Endothelial cell of umbilical vein (primary cell): ENCODE results near the gene RIOK1. TPM values are rescaled to one million over a fixed set of nuclear protein-coding genes. Genes with fewer than 3 reads are reported as not detected.

Experiments used
- BruUV-seq: library from RNA; stranded (reverse); fragments of 400-500 nt; replicated peaks from 2 replicates; lab custom pipeline; 2021; lab: Mats Ljungman, UMichigan
- CTCF ChIA-PET: fragments of 300-600, 350-600 bp; sonication (Branson Sonifier 250); formaldehyde crosslinking; loops from one replicate; lab custom pipeline; 2021; ENCODE audit warnings: antibody characterized with exemption, inconsistent platforms; lab: Charles Lee
- POLR2A ChIA-PET: fragments of 300-600, 350-600 bp; sonication (Branson Sonifier 250); formaldehyde crosslinking; loops from one replicate; lab custom pipeline; 2021; ENCODE audit warnings: antibody characterized with exemption, inconsistent platforms; lab: Charles Lee
- DNase-seq: peaks from one replicate; pipeline ENCODE4 v3.0.0-alpha.2; 2011; ENCODE audit warnings: low read depth, low spot score
- FAIRE-seq: peaks from 2 replicates; lab custom pipeline; 2011; peaks lifted over from hg19 to GRCh38; lab: Jason Lieb, UNC
- H2AFZ ChIP-seq: 2 replicates; pipeline ENCODE4 v1.6.0; 2012; ENCODE audit warnings: low read depth, low read length, control low read depth, inconsistent platforms
- H3K27ac ChIP-seq: 2 replicates; pipeline ENCODE4 v1.5.1; 2011; ENCODE audit warnings: low read depth, mild to moderate bottlenecking, control low read depth, low read length, moderate library complexity; ENCODE audit not compliant: insufficient read depth
- H3K27me3 ChIP-seq, 2 experiments: 2 replicates each; pipeline versions ENCODE4 v1.6.0 to v1.6.1; 2011; ENCODE audit warnings: low read length in 2 of 2, mixed read lengths in 1 of 2; ENCODE audit not compliant: control insufficient read depth in 2 of 2, insufficient read depth in 2 of 2
- H3K36me3 ChIP-seq, 2 experiments: 2 replicates in 1 of 2; 3 replicates in 1 of 2; pipeline ENCODE4 v1.5.1; 2011; ENCODE audit warnings: low read length in 2 of 2, mild to moderate bottlenecking in 1 of 2, moderate library complexity in 1 of 2; ENCODE audit not compliant: control insufficient read depth in 2 of 2, insufficient read depth in 2 of 2; ENCODE audit errors: extremely low read depth in 1 of 2
- H3K4me1 ChIP-seq: 3 replicates; pipeline ENCODE4 v1.5.1; 2011; ENCODE audit warnings: mild to moderate bottlenecking, low read length; ENCODE audit not compliant: control insufficient read depth, insufficient read depth; ENCODE audit errors: extremely low read depth
- H3K4me2 ChIP-seq: 2 replicates; pipeline ENCODE4 v1.6.1; 2011; ENCODE audit warnings: low read length, control low read depth, mixed read lengths; ENCODE audit not compliant: insufficient read depth
- H3K4me3 ChIP-seq, 3 experiments: fragments of 200-600 bp in 1 of 3; sonication (generic), shearing (Covaris generic) in 1 of 3; replicated peaks in 1 of 3; 2 replicates each; pipeline ENCODE4 v1.5.1; 2011 to 2016; ENCODE audit warnings: control low read depth in 3 of 3, low read length in 3 of 3, mild to moderate bottlenecking in 2 of 3, inconsistent platforms in 1 of 3, low read depth in 1 of 3, moderate library complexity in 1 of 3; ENCODE audit not compliant: insufficient read depth in 1 of 3
- H3K79me2 ChIP-seq: 2 replicates; pipeline ENCODE4 v1.6.0; 2012; ENCODE audit warnings: low read length, inconsistent platforms; ENCODE audit not compliant: control insufficient read depth, insufficient read depth
- H3K9ac ChIP-seq: replicated peaks from 2 replicates; pipeline ENCODE3; 2011; ENCODE audit warnings: low read length, control low read depth; ENCODE audit not compliant: insufficient read depth; ENCODE audit errors: extremely low read depth
- H3K9me1 ChIP-seq: replicated peaks from 3 replicates; pipeline ENCODE4 v1.6.0; 2011; ENCODE audit warnings: mild to moderate bottlenecking, low read length; ENCODE audit not compliant: control insufficient read depth, insufficient read depth; ENCODE audit errors: extremely low read depth
- H3K9me3 ChIP-seq: replicated peaks from 2 replicates; pipeline ENCODE4 v1.5.1; 2012; ENCODE audit warnings: low read length, inconsistent platforms; ENCODE audit not compliant: control insufficient read depth, insufficient read depth
- H4K20me1 ChIP-seq: replicated peaks from 2 replicates; pipeline ENCODE3; 2011; ENCODE audit warnings: mild to moderate bottlenecking, low read length; ENCODE audit not compliant: control insufficient read depth, insufficient read depth; ENCODE audit errors: extremely low read depth
- EZH2 ChIP-seq: IDR thresholded peaks from 2 replicates; pipeline ENCODE4 v1.6.1; 2012; ENCODE audit warnings: borderline replicate concordance, low read depth, mild to moderate bottlenecking, moderate library complexity, low read length, inconsistent platforms; ENCODE audit not compliant: severe bottlenecking
- FOS ChIP-seq: IDR thresholded peaks from 2 replicates; pipeline ENCODE4 v1.6.1; 2011; ENCODE audit warnings: mild to moderate bottlenecking, low read length, moderate library complexity, borderline replicate concordance; ENCODE audit not compliant: insufficient read depth
- GATA2 ChIP-seq: IDR thresholded peaks from 2 replicates; pipeline ENCODE4 v1.7.0; 2011; ENCODE audit warnings: low read depth, mild to moderate bottlenecking, moderate library complexity, mixed read lengths, low read length; ENCODE audit not compliant: insufficient read length, insufficient read depth
- JUN ChIP-seq: IDR thresholded peaks from 2 replicates; pipeline ENCODE4 v1.6.1; 2011; ENCODE audit warnings: borderline replicate concordance, low read depth; ENCODE audit not compliant: insufficient read length, insufficient read depth
- MYC ChIP-seq: IDR thresholded peaks from one replicate; pipeline ENCODE4 v1.6.1; 2011; ENCODE audit warnings: mild to moderate bottlenecking, low read depth, low read length
- POLR2A ChIP-seq: IDR thresholded peaks from 2 replicates; pipeline ENCODE4 v1.6.1; 2012; ENCODE audit warnings: low read depth, mild to moderate bottlenecking, control low read depth, low read length
- POLR2AphosphoS5 ChIP-seq: IDR thresholded peaks from 2 replicates; pipeline ENCODE4 v1.6.1; 2012; ENCODE audit warnings: low read depth, mild to moderate bottlenecking, control low read depth, low read length, moderate library complexity; ENCODE audit not compliant: insufficient read depth
- dilution Hi-C: fragments of 300-500 bp; cut with MboI; formaldehyde crosslinking; loops from one replicate; pipeline ENCODE4 v1.15.0; 2019; ENCODE audit warnings: low sequenced_read_pairs; ENCODE audit not compliant: extremely low pct_ligation_motif_present
- intact Hi-C: fragments of 100-400 bp; cut with micrococcal nuclease; formaldehyde crosslinking; loops from one replicate; pipeline ENCODE4 v1.10.0; 2022
- polyA plus RNA-seq, 4 experiments: library from polyadenylated mRNA; depleted of rRNA in 3 of 4; stranded (reverse) in 3 of 4; unstranded in 1 of 4; fragments of >200 nt; gene quantifications; 2 replicates each; pipeline versions ENCODE4 v1.2.1 to v1.2.3, GENCODE V29; 2011 to 2012; ENCODE audit warnings: missing spikeins in 1 of 4
- total RNA-seq: library from RNA; stranded (reverse); gene quantifications from 2 replicates; pipeline ENCODE4 v1.2.3, GENCODE V29; 2021
- TF ChIP-seq, protein P1 (sequence below), 2 donors: IDR thresholded peaks; 1 replicate in 1 of 2; 2 replicates in 1 of 2; pipeline ENCODE4 v1.5.1; 2011; ENCODE audit warnings: low read length in 2 of 2, mild to moderate bottlenecking in 2 of 2, moderate library complexity in 2 of 2, control low read depth in 1 of 2, inconsistent platforms in 1 of 2, low read depth in 1 of 2; ENCODE audit not compliant: insufficient read depth in 1 of 2; ENCODE audit errors: extremely low read depth in 1 of 2
- TF ChIP-seq, protein P2 (sequence below): IDR thresholded peaks from 2 replicates; pipeline ENCODE4 v1.6.1; 2011; ENCODE audit not compliant: insufficient read depth, insufficient read length

Gene RIOK1
- total and polyA plus RNA-seq, 2 donors (not counting 3 experiments of a cell fraction or from before 2014, with no cell fraction given), result 9.2 to 21.4 TPM

DNA sequence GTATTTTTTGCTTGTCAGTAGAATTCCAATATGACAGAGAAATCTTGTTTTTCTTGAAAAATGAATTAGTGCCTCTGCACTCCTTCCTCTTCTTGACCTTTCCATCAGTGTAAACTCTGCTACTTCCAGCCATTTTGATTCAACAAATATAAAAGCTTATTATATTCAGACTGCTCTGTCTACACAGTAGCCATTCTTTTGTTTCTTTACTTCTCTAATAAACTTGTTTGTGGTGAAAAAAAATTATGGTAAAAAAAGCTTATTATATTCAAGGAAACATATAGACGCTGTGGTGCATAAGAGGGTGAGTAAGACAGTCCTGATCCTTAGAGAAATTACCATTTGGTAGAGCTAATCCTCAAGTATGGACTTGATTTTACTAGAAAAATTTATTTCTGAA is 11.6 kb upstream of the RIOK1 start:
- Histone ChIP-seq H3K9ac (no peak overlapping the region), H3K27ac (no peak overlapping the region), H3K4me1 (no peaks in the 10 kb centered on the region), H2AFZ (no peak overlapping the region), H3K9me1 (no peaks in the 10 kb centered on the region), H3K9me3 (no peaks in the 10 kb centered on the region), H3K4me3 (no peak overlapping the region), H4K20me1 (no peaks in the 10 kb centered on the region), H3K79me2 (no peaks in the 10 kb centered on the region), H3K36me3 (no peaks in the 10 kb centered on the region), H3K4me2 (no peak overlapping the region), H3K27me3 (peaks cover 0 to 8% of the 10 kb centered on the region in 2 experiments)
- no TSS peak for BruUV-seq
- TF ChIP-seq, protein P1, sequence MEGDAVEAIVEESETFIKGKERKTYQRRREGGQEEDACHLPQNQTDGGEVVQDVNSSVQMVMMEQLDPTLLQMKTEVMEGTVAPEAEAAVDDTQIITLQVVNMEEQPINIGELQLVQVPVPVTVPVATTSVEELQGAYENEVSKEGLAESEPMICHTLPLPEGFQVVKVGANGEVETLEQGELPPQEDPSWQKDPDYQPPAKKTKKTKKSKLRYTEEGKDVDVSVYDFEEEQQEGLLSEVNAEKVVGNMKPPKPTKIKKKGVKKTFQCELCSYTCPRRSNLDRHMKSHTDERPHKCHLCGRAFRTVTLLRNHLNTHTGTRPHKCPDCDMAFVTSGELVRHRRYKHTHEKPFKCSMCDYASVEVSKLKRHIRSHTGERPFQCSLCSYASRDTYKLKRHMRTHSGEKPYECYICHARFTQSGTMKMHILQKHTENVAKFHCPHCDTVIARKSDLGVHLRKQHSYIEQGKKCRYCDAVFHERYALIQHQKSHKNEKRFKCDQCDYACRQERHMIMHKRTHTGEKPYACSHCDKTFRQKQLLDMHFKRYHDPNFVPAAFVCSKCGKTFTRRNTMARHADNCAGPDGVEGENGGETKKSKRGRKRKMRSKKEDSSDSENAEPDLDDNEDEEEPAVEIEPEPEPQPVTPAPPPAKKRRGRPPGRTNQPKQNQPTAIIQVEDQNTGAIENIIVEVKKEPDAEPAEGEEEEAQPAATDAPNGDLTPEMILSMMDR (IDR thresholded peaks at IDR 0.05; ENCODE audit: extremely low read depth in 1 of 2, insufficient read depth in 1 of 2, low read depth in 1 of 2, low read length in 2 of 2), result no peak
- TF ChIP-seq EZH2 (no peak), POLR2A (no peak)
- TF ChIP-seq, protein P2, sequence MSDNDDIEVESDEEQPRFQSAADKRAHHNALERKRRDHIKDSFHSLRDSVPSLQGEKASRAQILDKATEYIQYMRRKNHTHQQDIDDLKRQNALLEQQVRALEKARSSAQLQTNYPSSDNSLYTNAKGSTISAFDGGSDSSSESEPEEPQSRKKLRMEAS, result no peak
- ChIA-PET POLR2A (no interaction called here), CTCF (no interaction called here)
- intact Hi-C loops (no loop called here), dilution Hi-C loops (no loop called here)
- FAIRE-seq (no peak), DNase-seq (no peak)

DNA sequence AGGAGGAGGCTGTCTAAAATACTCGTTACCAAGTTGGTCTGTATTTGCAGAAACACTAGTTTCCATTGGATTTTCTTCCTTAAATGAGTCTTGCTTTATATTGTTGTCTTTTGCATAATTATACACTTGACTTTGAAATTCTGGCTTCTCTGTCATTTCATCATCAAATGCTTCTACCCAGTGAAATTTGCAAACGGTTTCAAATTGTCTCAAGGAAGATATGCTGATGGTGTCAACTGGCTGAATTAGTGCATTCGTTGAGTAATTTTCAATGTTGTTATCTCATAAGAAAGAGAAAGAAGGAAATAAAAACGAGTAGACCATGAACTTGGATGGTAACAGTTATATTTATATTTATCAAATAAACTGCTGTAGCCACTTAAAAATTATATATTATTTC is 10.9 kb upstream of the RIOK1 start:
- H3K4me3 ChIP-seq, result no peak overlapping the region
- H3K4me1 ChIP-seq, result no peaks in the 10 kb centered on the region
- intact Hi-C loops (no loop called here), dilution Hi-C loops (no loop called here)
- H3K9ac ChIP-seq, result no peak overlapping the region
- H2AFZ ChIP-seq, result no peak overlapping the region
- TF ChIP-seq MYC (no peak), GATA2 (no peak), POLR2AphosphoS5 (no peak), POLR2A (no peak), EZH2 (no peak), JUN (no peak), FOS (no peak)
- TF ChIP-seq, protein P1 (IDR thresholded peaks at IDR 0.05; ENCODE audit: extremely low read depth in 1 of 2, insufficient read depth in 1 of 2, low read depth in 1 of 2, low read length in 2 of 2), result no peak
- TF ChIP-seq, protein P2, result no peak
- H3K27ac ChIP-seq, result no peak overlapping the region
- H3K9me3 ChIP-seq, result no peaks in the 10 kb centered on the region
- no peak overlapping the region for H3K4me2 ChIP-seq
- H3K79me2 ChIP-seq, result no peaks in the 10 kb centered on the region
- CTCF ChIA-PET, result no interaction called here
- peaks cover 0 to 8% of the 10 kb centered on the region in 2 experiments for H3K27me3 ChIP-seq
- BruUV-seq, result no TSS peak
- H4K20me1 ChIP-seq, result no peaks in the 10 kb centered on the region
- no peak for FAIRE-seq
- no peaks in the 10 kb centered on the region for H3K9me1 ChIP-seq
- no peaks in the 10 kb centered on the region for H3K36me3 ChIP-seq
- no peak for DNase-seq
- POLR2A ChIA-PET, result no interaction called here
